ENCODE data around the gene SLC6A11.

Gene SLC6A11

GRCh38 chr3:10816019-10816862, at the start of gene SLC6A11:
TSS of gene SLC6A11 (plus strand) at chr3:10816228. CDS start at chr3:10816266, 38 bp downstream.
- no peak for DNase-seq

- no peak for DNase-seq
Observed at GRCh38 chr3:10768708-10769394, 47.2 kb upstream of the SLC6A11 start.

- no peak for DNase-seq
Observed at GRCh38 chr3:10770547-10770946, 45.5 kb upstream of the SLC6A11 start.

- no peak for DNase-seq
Observed at GRCh38 chr3:10770981-10771380, 45.0 kb upstream of the SLC6A11 start.

- DNase-seq = no peak
Observed at GRCh38 chr3:10771486-10772270, 44.4 kb upstream of the SLC6A11 start.

- no peak for DNase-seq
Observed at GRCh38 chr3:10772271-10773161, 43.5 kb upstream of the SLC6A11 start.

- no peak for DNase-seq
Observed at GRCh38 chr3:10774129-10774670, 41.8 kb upstream of the SLC6A11 start.

- DNase-seq = no peak
Observed at GRCh38 chr3:10774825-10775224, 41.2 kb upstream of the SLC6A11 start.

GRCh38 chr3:10775259-10775658, 40.8 kb upstream of the SLC6A11 start:
- no peak for DNase-seq

GRCh38 chr3:10775828-10776227, 40.2 kb upstream of the SLC6A11 start:
- no peak for DNase-seq

GRCh38 chr3:10777627-10778026, 38.4 kb upstream of the SLC6A11 start:
- DNase-seq = no peak

- no peak for DNase-seq
Observed at GRCh38 chr3:10778492-10779292, 37.3 kb upstream of the SLC6A11 start.

GRCh38 chr3:10779293-10779805, 36.7 kb upstream of the SLC6A11 start:
- no peak for DNase-seq

GRCh38 chr3:10780243-10780642, 35.8 kb upstream of the SLC6A11 start:
- no peak for DNase-seq

- no peak for DNase-seq
Observed at GRCh38 chr3:10780922-10781321, 35.1 kb upstream of the SLC6A11 start.

- no peak for DNase-seq
Observed at GRCh38 chr3:10781981-10782380, 34.0 kb upstream of the SLC6A11 start.

- DNase-seq = no peak
Observed at GRCh38 chr3:10783360-10784351, 32.4 kb upstream of the SLC6A11 start.

GRCh38 chr3:10786640-10787039, 29.4 kb upstream of the SLC6A11 start:
- DNase-seq = no peak

GRCh38 chr3:10788451-10788850, 27.6 kb upstream of the SLC6A11 start:
- no peak for DNase-seq

- no peak for DNase-seq
Observed at GRCh38 chr3:10790713-10791112, 25.3 kb upstream of the SLC6A11 start.
